Measurements from ENCODE around the gene EIF4E1B.

Gene EIF4E1B

DNA sequence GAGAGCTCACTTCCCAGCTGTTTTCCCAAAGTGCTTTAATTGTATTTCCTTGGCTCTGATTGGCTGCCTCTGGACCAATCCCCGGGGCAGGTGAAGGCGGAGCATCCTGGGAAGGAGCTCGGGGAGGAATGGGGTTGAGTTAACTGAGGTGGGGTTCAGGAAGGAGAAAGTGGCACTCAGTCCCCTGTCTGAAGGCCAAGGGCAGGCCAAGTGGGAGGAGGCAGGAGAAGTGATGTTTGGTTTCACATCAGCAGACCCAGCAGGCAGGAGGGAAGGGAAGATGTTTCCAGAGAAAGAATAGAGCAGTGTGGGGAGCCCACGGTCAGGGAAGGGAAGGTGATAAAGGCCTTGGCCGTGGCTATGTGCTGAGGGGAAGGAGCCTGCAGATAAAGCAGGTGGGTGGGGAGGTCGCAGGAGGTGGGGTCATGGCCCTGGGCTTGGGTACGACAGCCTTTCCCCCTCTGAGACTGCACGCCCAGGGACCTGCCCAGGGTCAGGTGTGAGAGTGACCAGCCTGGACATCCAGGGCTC, 19.9 kb downstream of the EIF4E1B start:
- Histone ChIP-seq H3K79me2 (peaks cover 5% of the 10 kb centered on the region), H3K27ac (no peak overlapping the region), H2AFZ (no peak overlapping the region), H3K36me3 (ENCODE audit: control insufficient read depth, insufficient read depth, low read length) (no peaks in the 10 kb centered on the region), H3K4me2 (ENCODE audit: low read length) (no peak overlapping the region), H3K4me3 (ENCODE audit: low read depth, low read length) (no peak overlapping the region), H3K27me3 (ENCODE audit: control insufficient read depth, insufficient read depth, low read length) (no peaks in the 10 kb centered on the region), H3K9me3 (ENCODE audit: control insufficient read depth, low read length) (no peaks in the 10 kb centered on the region), H3K4me1 (peaks cover 12% of the 10 kb centered on the region), H3K9ac (no peak overlapping the region)
- TF ChIP-seq, protein P1, sequence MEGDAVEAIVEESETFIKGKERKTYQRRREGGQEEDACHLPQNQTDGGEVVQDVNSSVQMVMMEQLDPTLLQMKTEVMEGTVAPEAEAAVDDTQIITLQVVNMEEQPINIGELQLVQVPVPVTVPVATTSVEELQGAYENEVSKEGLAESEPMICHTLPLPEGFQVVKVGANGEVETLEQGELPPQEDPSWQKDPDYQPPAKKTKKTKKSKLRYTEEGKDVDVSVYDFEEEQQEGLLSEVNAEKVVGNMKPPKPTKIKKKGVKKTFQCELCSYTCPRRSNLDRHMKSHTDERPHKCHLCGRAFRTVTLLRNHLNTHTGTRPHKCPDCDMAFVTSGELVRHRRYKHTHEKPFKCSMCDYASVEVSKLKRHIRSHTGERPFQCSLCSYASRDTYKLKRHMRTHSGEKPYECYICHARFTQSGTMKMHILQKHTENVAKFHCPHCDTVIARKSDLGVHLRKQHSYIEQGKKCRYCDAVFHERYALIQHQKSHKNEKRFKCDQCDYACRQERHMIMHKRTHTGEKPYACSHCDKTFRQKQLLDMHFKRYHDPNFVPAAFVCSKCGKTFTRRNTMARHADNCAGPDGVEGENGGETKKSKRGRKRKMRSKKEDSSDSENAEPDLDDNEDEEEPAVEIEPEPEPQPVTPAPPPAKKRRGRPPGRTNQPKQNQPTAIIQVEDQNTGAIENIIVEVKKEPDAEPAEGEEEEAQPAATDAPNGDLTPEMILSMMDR (IDR thresholded peaks at IDR 0.05), result no peak

DNA sequence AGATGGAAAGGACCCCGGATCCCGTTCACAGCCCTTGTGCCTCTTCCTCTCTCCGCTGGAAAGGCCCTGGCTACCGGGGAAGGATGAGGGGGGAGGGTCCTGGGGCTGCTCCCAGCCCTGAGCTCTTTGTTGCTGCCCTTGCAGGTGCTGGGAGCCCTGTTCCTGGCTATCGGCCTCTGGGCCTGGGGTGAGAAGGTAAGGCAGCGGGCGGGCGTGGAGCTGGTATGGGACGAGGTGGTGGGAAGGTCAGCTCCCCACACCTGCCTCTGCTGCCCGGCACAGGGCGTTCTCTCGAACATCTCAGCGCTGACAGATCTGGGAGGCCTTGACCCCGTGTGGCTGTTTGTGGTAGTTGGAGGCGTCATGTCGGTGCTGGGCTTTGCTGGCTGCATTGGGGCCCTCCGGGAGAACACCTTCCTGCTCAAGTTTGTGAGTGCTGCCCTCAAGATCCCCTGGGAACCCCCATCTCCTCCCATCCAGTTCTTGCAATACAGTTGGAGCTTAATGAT, 21.1 kb downstream of the EIF4E1B start:
- H3K4me1 ChIP-seq, result peaks cover 12% of the 10 kb centered on the region
- H3K27me3 ChIP-seq (ENCODE audit: control insufficient read depth, insufficient read depth, low read length), result no peaks in the 10 kb centered on the region
- TF ChIP-seq, protein P1 (IDR thresholded peaks at IDR 0.05), result no peak
- no peak overlapping the region for H3K9ac ChIP-seq
- no peak overlapping the region for H3K4me2 ChIP-seq (ENCODE audit: low read length)
- no peak overlapping the region for H3K27ac ChIP-seq
- H3K4me3 ChIP-seq (ENCODE audit: low read depth, low read length), result no peak overlapping the region
- H3K79me2 ChIP-seq, result peaks cover 5% of the 10 kb centered on the region
- H2AFZ ChIP-seq, result no peak overlapping the region
- H3K36me3 ChIP-seq (ENCODE audit: control insufficient read depth, insufficient read depth, low read length), result no peaks in the 10 kb centered on the region
- no peaks in the 10 kb centered on the region for H3K9me3 ChIP-seq (ENCODE audit: control insufficient read depth, low read length)

DNA sequence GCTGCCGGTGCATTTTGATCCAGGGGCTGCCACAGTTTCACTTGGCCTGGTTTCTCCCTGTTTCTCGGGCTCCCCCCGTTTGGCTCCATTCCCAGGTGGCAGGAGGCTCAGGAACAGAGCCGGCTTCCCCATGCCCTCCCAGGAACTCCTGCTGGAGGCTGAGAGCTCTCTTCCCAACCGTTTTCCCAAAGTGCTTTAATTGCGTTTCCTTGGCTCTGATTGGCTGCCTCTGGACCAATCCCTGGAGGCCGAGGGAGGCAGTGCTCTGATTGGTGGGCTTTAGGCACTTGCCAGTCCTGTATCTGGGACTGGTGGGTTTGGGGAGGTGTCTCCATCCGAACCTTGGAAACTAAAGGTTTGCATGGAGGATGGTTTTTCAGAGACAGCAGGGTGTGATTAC, 21.7 kb downstream of the EIF4E1B start:
- no peaks in the 10 kb centered on the region for H3K9me3 ChIP-seq (ENCODE audit: control insufficient read depth, low read length)
- no peak overlapping the region for H3K4me3 ChIP-seq (ENCODE audit: low read depth, low read length)
- H3K27me3 ChIP-seq (ENCODE audit: control insufficient read depth, insufficient read depth, low read length), result no peaks in the 10 kb centered on the region
- H3K79me2 ChIP-seq, result peaks cover 5% of the 10 kb centered on the region
- TF ChIP-seq, protein P1 (IDR thresholded peaks at IDR 0.05), result no peak
- H3K9ac ChIP-seq, result no peak overlapping the region
- no peaks in the 10 kb centered on the region for H3K36me3 ChIP-seq (ENCODE audit: control insufficient read depth, insufficient read depth, low read length)
- no peak overlapping the region for H2AFZ ChIP-seq
- H3K27ac ChIP-seq, result no peak overlapping the region
- H3K4me2 ChIP-seq (ENCODE audit: low read length), result no peak overlapping the region
- peaks cover 9% of the 10 kb centered on the region for H3K4me1 ChIP-seq

DNA sequence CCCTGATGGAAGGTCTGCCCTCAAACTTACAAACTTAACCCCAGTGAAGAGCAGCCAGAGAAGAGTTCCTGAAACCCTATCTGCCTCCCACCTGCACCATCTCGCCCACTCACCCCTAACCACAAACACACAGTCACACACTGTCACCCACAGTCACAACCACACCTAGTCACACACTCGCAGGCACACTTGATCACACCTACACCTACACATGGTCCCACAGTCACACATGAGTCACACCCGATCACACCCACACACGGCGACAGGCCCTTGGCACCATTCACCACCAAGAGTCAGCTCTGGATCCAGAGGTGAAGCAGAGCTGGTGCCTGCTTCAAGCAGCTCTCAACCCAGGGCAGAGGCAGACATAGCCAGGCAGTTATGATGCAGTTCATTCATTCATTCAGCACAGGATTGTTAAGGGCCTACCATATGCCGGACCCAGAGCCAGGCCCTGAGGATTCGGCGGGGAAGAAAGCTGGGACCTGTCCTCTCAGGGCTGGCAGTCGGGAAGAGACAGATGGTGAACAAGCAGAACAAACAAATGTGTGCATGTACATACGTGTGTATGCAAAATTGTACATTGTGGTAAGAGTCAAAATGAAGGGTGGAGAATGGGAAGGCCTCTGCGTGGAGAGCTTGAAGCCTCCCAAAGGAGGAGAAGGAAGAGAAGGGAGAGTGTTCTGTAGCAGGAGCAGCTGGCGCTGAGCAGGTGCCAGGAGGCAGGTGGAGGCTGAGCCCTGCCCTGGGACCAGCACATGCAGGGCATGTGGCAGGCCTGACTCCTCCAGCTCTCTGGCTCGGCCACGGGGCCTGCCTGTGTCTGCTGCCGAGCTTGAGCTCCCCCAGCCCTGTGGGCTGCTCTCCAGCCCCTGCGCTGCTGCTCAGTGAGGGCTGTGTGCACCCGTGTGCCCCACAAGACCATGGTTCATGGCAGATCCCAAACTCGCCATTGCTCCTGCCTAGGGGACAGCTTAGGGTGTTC, 23.2 kb downstream of the EIF4E1B start:
- no peaks in the 10 kb centered on the region for H3K27me3 ChIP-seq (ENCODE audit: control insufficient read depth, insufficient read depth, low read length)
- H3K27ac ChIP-seq, result no peak overlapping the region
- peaks cover 3% of the 10 kb centered on the region for H3K4me1 ChIP-seq
- H3K9ac ChIP-seq, result no peak overlapping the region
- no peaks in the 10 kb centered on the region for H3K9me3 ChIP-seq (ENCODE audit: control insufficient read depth, low read length)
- H3K4me3 ChIP-seq (ENCODE audit: low read depth, low read length), result no peak overlapping the region
- no peaks in the 10 kb centered on the region for H3K36me3 ChIP-seq (ENCODE audit: control insufficient read depth, insufficient read depth, low read length)
- TF ChIP-seq, protein P1 (IDR thresholded peaks at IDR 0.05), result no peak
- H3K79me2 ChIP-seq, result peaks cover 2% of the 10 kb centered on the region
- no peak overlapping the region for H3K4me2 ChIP-seq (ENCODE audit: low read length)
- no peak overlapping the region for H2AFZ ChIP-seq

All from parathyroid adenoma (tissue), 2 donors.